Measurements from ENCODE around the gene CDC27. TPM values are rescaled to one million over a fixed set of nuclear protein-coding genes. Genes with fewer than 3 reads are reported as not detected.
A peak's percentile ranks its signal among the peaks of the same experiment; 100 is the strongest.
"Not testable (repeated sequence)": the region's sequence is repeated elsewhere in the genome, so short reads cannot be mapped to it uniquely, and the experiment has no call there.

CDC27 gene
- total and polyA plus RNA-seq, 2 experiments from 2014 or later: 35.6 to 63.5 TPM

GRCh38 chr17:47220531-47220999 lies 31.5 kb upstream of the CDC27 start:
- Histone ChIP-seq H3K36me3 (replicated peaks; ENCODE audit: insufficient read depth, low read depth) (no peaks in the 10 kb centered on the region), H3K27ac (no peak overlapping the region), H4K20me1 (ENCODE audit: insufficient read depth, poor library complexity, severe bottlenecking) (no peaks in the 10 kb centered on the region), H3K4me3 (no peak overlapping the region), H3K9me3 (ENCODE audit: low read depth) (peaks cover 6% of the 10 kb centered on the region), H3K4me1 (ENCODE audit: insufficient read depth) (peaks cover 15% of the 10 kb centered on the region), H3K27me3 (no peaks in the 10 kb centered on the region), H3K79me2 (no peaks in the 10 kb centered on the region), H3K4me2 (peak overlapping the region; percentile 26), H2AFZ (no peak overlapping the region), H3K9me2 (replicated peaks; ENCODE audit: insufficient read depth) (no peaks in the 10 kb centered on the region)
- no peak for DNase-seq (ENCODE audit: low spot score)
- TF ChIP-seq EZH2phosphoT487 (IDR thresholded peaks at IDR 0.05; ENCODE audit: low read depth, severe bottlenecking, unreplicated experiment) (no peak), EZH2 (IDR thresholded peaks at IDR 0.05; ENCODE audit: borderline replicate concordance) (no peak), CTCF (IDR thresholded peaks at IDR 0.05; ENCODE audit: poor library complexity) (no peak)
- WGBS (ENCODE audit: low lambda C conversion rate, missing lambda C conversion rate): 64% methylated on average over 7 of the region's 7 CpGs

GRCh38 chr17:47219621-47220475 lies 30.8 kb upstream of the CDC27 start:
- Histone ChIP-seq H3K9me2 (replicated peaks; ENCODE audit: insufficient read depth) (no peaks in the 10 kb centered on the region), H2AFZ (no peak overlapping the region), H3K9me3 (ENCODE audit: low read depth) (peaks cover 6% of the 10 kb centered on the region), H3K79me2 (no peaks in the 10 kb centered on the region), H3K4me2 (peak overlapping the region; percentile 57), H4K20me1 (ENCODE audit: insufficient read depth, poor library complexity, severe bottlenecking) (no peaks in the 10 kb centered on the region), H3K27me3 (no peaks in the 10 kb centered on the region), H3K36me3 (replicated peaks; ENCODE audit: insufficient read depth, low read depth) (no peaks in the 10 kb centered on the region), H3K27ac (peak overlapping the region; percentile 47), H3K4me1 (ENCODE audit: insufficient read depth) (peaks cover 15% of the 10 kb centered on the region), H3K4me3 (no peak overlapping the region)
- WGBS (ENCODE audit: low lambda C conversion rate, missing lambda C conversion rate): 80% methylated on average over 21 of the region's 21 CpGs
- no peak for DNase-seq (ENCODE audit: low spot score)
- TF ChIP-seq EZH2 (IDR thresholded peaks at IDR 0.05; ENCODE audit: borderline replicate concordance): no peak
- no peak for TF ChIP-seq CTCF (IDR thresholded peaks at IDR 0.05; ENCODE audit: poor library complexity)
- no peak for TF ChIP-seq EZH2phosphoT487 (IDR thresholded peaks at IDR 0.05; ENCODE audit: low read depth, severe bottlenecking, unreplicated experiment)

GRCh38 chr17:47218896-47219430 lies 29.9 kb upstream of the CDC27 start:
- 35% methylated on average over 6 of the region's 6 CpGs for WGBS (ENCODE audit: low lambda C conversion rate, missing lambda C conversion rate)
- no peak for DNase-seq (ENCODE audit: low spot score)

GRCh38 chr17:47217279-47217678 lies 28.2 kb upstream of the CDC27 start:
- not testable (repeated sequence) for H3K79me2 ChIP-seq; H3K4me2 ChIP-seq; H3K36me3 ChIP-seq (replicated peaks; ENCODE audit: insufficient read depth, low read depth); DNase-seq (ENCODE audit: low spot score); H3K27ac ChIP-seq; H4K20me1 ChIP-seq (ENCODE audit: insufficient read depth, poor library complexity, severe bottlenecking); H3K9me2 ChIP-seq (replicated peaks; ENCODE audit: insufficient read depth); H2AFZ ChIP-seq; H3K27me3 ChIP-seq; H3K4me3 ChIP-seq; H3K9me3 ChIP-seq (ENCODE audit: low read depth)
- H3K4me1 ChIP-seq (ENCODE audit: insufficient read depth): peaks cover 15% of the 10 kb centered on the region
- WGBS (ENCODE audit: low lambda C conversion rate, missing lambda C conversion rate): 71% methylated on average over 2 of the region's 2 CpGs

More at GRCh38 chr17:47218896-47219430, 29.9 kb upstream of the CDC27 start:
- Histone ChIP-seq H4K20me1 (ENCODE audit: insufficient read depth, poor library complexity, severe bottlenecking) (no peaks in the 10 kb centered on the region), H3K79me2 (no peaks in the 10 kb centered on the region), H3K4me3 (no peak overlapping the region), H3K9me2 (replicated peaks; ENCODE audit: insufficient read depth) (no peaks in the 10 kb centered on the region), H3K27me3 (no peaks in the 10 kb centered on the region), H3K4me2 (peak overlapping the region; percentile 57), H3K27ac (peak overlapping the region; percentile 47), H3K9me3 (ENCODE audit: low read depth) (no peaks in the 10 kb centered on the region), H3K36me3 (replicated peaks; ENCODE audit: insufficient read depth, low read depth) (no peaks in the 10 kb centered on the region), H3K4me1 (ENCODE audit: insufficient read depth) (peaks cover 15% of the 10 kb centered on the region), H2AFZ (peak overlapping the region; percentile 12)
- TF ChIP-seq EZH2 (IDR thresholded peaks at IDR 0.05; ENCODE audit: borderline replicate concordance) (no peak), EZH2phosphoT487 (IDR thresholded peaks at IDR 0.05; ENCODE audit: low read depth, severe bottlenecking, unreplicated experiment) (no peak), CTCF (IDR thresholded peaks at IDR 0.05; ENCODE audit: poor library complexity) (no peak)

GRCh38 chr17:47216821-47217220 lies 27.7 kb upstream of the CDC27 start:
- not testable (repeated sequence) for H2AFZ ChIP-seq; H3K4me2 ChIP-seq; H3K9me2 ChIP-seq (replicated peaks; ENCODE audit: insufficient read depth); DNase-seq (ENCODE audit: low spot score); H3K27me3 ChIP-seq; H3K27ac ChIP-seq; H3K9me3 ChIP-seq (ENCODE audit: low read depth); H3K79me2 ChIP-seq; H3K36me3 ChIP-seq (replicated peaks; ENCODE audit: insufficient read depth, low read depth); H4K20me1 ChIP-seq (ENCODE audit: insufficient read depth, poor library complexity, severe bottlenecking); H3K4me3 ChIP-seq
- H3K4me1 ChIP-seq (ENCODE audit: insufficient read depth): peaks cover 15% of the 10 kb centered on the region
- 95% methylated on average over 4 of the region's 4 CpGs for WGBS (ENCODE audit: low lambda C conversion rate, missing lambda C conversion rate)
